ENCODE measurements around the gene TH.

The TH gene

DNA sequence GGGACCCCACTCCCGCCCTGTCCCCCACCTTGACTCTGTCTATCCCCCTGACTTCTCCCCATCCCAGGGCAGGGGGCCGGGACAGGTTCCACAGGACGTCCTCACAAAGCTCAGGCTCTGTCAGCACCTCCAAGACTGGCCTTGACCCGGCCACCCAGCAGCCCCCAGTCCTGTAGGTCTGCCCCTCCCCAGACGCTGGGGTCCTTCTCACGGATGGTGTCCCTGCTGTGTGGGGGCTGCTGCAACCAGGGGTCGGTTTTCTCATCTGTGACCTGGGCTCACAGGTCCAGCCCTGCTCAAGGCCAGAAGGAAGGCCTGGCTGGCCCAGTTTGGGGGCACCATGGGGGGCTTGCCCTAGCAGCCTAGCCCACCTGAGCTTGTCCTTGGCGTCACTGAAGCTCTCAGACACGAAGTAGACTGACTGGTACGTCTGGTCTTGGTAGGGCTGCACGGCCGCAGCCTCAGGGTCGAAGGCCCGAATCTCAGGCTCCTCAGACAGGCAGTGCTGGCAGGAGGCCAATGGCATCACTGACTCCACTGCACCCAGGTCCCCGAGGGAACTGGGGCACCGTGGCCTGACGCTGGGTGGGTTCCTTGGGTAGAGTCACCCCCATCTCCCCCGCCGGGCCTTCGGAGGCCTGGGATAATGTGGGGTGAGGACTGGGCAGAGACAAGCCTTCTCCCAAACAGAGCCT is 6.6 kb downstream of the TH start:
- Histone ChIP-seq H3K36me3 (ENCODE audit: control insufficient read depth, insufficient read depth, low read length) (no peaks in the 10 kb centered on the region), H3K4me1 (ENCODE audit: control insufficient read depth, insufficient read depth, low read length) (no peaks in the 10 kb centered on the region), H3K4me3 (ENCODE audit: low read depth, low read length) (no peak overlapping the region), H3K9ac (ENCODE audit: low read depth, low read length) (no peak overlapping the region), H3K27ac (ENCODE audit: low read depth, low read length) (no peak overlapping the region), H3K9me3 (ENCODE audit: control insufficient read depth, insufficient read depth, low read length) (no peaks in the 10 kb centered on the region), H3K27me3 (ENCODE audit: control insufficient read depth, insufficient read depth, low read length) (no peaks in the 10 kb centered on the region; the same call in 1 of the 2 replicates)

GRCh38 chr11:2164081-2164480 is 7.5 kb downstream of the TH start:
- no peaks in the 10 kb centered on the region for H3K4me1 ChIP-seq (ENCODE audit: control insufficient read depth, insufficient read depth, low read length)
- no peak overlapping the region for H3K27ac ChIP-seq (ENCODE audit: low read depth, low read length)
- no peak overlapping the region for H3K4me3 ChIP-seq (ENCODE audit: low read depth, low read length)
- H3K27me3 ChIP-seq (ENCODE audit: control insufficient read depth, insufficient read depth, low read length), result no peaks in the 10 kb centered on the region; the same call in 1 of the 2 replicates
- no peaks in the 10 kb centered on the region for H3K36me3 ChIP-seq (ENCODE audit: control insufficient read depth, insufficient read depth, low read length)
- no peak overlapping the region for H3K9ac ChIP-seq (ENCODE audit: low read depth, low read length)
- no peaks in the 10 kb centered on the region for H3K9me3 ChIP-seq (ENCODE audit: control insufficient read depth, insufficient read depth, low read length)

- Histone ChIP-seq H3K27ac (ENCODE audit: low read depth, low read length) (no peak overlapping the region), H3K36me3 (ENCODE audit: control insufficient read depth, insufficient read depth, low read length) (no peaks in the 10 kb centered on the region), H3K27me3 (ENCODE audit: control insufficient read depth, insufficient read depth, low read length) (no peaks in the 10 kb centered on the region; the same call in 1 of the 2 replicates), H3K9me3 (ENCODE audit: control insufficient read depth, insufficient read depth, low read length) (no peaks in the 10 kb centered on the region), H3K9ac (ENCODE audit: low read depth, low read length) (no peak overlapping the region), H3K4me1 (ENCODE audit: control insufficient read depth, insufficient read depth, low read length) (no peaks in the 10 kb centered on the region), H3K4me3 (ENCODE audit: low read depth, low read length) (no peak overlapping the region)
Measured at GRCh38 chr11:2163428-2163978, 8.1 kb downstream of the TH start.

DNA sequence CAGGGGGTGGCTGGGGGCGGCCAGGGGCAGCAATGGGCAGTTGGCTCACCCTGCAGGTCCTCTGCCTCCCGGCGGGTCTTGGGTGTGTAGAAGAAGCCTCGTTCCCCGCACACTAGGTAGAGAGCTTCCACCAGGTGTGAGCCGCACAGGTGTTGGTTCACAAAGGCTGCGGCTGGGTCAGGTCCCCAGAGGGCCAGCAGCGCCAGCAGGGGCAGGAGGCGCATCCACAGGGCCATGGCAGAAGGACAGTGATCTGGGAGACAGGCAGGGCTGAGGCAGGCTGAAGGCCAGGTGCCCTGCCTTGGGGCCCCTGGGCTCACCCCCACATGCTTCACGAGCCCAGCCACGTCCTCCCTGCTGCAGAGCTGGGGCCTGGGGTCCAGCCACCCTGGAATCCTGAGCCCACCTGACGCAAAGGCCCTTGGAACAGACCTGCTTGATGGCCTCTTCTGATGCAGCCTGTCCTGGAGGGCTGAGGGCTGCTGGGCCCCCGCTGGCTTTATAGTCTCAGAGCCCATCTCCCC is 10.8 kb downstream of the TH start, which contains the start of gene INS:
TSS of gene INS (minus strand) at position 474 of the 524 bp plus-strand sequence. CDS start at position 236, 238 bp downstream.
- Histone ChIP-seq H3K9me3 (ENCODE audit: control insufficient read depth, insufficient read depth, low read length) (no peaks in the 10 kb centered on the region), H3K4me3 (ENCODE audit: low read depth, low read length) (no peak within 1 kb of the TSS), H3K9ac (ENCODE audit: low read depth, low read length) (no peak within 1 kb of the TSS), H3K27ac (ENCODE audit: low read depth, low read length) (no peak within 1 kb of the TSS), H3K36me3 (ENCODE audit: control insufficient read depth, insufficient read depth, low read length) (no peaks in the 10 kb centered on the region), H3K27me3 (ENCODE audit: control insufficient read depth, insufficient read depth, low read length) (no peaks in the 10 kb centered on the region; the same call in 1 of the 2 replicates), H3K4me1 (ENCODE audit: control insufficient read depth, insufficient read depth, low read length) (no peaks in the 10 kb centered on the region)

- Histone ChIP-seq H3K27ac (ENCODE audit: low read depth, low read length) (no peak overlapping the region), H3K4me1 (ENCODE audit: control insufficient read depth, insufficient read depth, low read length) (no peaks in the 10 kb centered on the region), H3K9me3 (ENCODE audit: control insufficient read depth, insufficient read depth, low read length) (no peaks in the 10 kb centered on the region), H3K36me3 (ENCODE audit: control insufficient read depth, insufficient read depth, low read length) (no peaks in the 10 kb centered on the region), H3K27me3 (ENCODE audit: control insufficient read depth, insufficient read depth, low read length) (no peaks in the 10 kb centered on the region), H3K9ac (ENCODE audit: low read depth, low read length) (no peak overlapping the region), H3K4me3 (ENCODE audit: low read depth, low read length) (no peak overlapping the region)
Measured at GRCh38 chr11:2159536-2160413, 11.8 kb downstream of the TH start.

GRCh38 chr11:2158966-2159365 is 12.6 kb downstream of the TH start:
- no peaks in the 10 kb centered on the region for H3K4me1 ChIP-seq (ENCODE audit: control insufficient read depth, insufficient read depth, low read length)
- H3K9ac ChIP-seq (ENCODE audit: low read depth, low read length), result no peak overlapping the region
- H3K9me3 ChIP-seq (ENCODE audit: control insufficient read depth, insufficient read depth, low read length), result no peaks in the 10 kb centered on the region
- H3K27me3 ChIP-seq (ENCODE audit: control insufficient read depth, insufficient read depth, low read length), result no peaks in the 10 kb centered on the region
- H3K36me3 ChIP-seq (ENCODE audit: control insufficient read depth, insufficient read depth, low read length), result no peaks in the 10 kb centered on the region
- no peak overlapping the region for H3K27ac ChIP-seq (ENCODE audit: low read depth, low read length)
- no peak overlapping the region for H3K4me3 ChIP-seq (ENCODE audit: low read depth, low read length)

DNA sequence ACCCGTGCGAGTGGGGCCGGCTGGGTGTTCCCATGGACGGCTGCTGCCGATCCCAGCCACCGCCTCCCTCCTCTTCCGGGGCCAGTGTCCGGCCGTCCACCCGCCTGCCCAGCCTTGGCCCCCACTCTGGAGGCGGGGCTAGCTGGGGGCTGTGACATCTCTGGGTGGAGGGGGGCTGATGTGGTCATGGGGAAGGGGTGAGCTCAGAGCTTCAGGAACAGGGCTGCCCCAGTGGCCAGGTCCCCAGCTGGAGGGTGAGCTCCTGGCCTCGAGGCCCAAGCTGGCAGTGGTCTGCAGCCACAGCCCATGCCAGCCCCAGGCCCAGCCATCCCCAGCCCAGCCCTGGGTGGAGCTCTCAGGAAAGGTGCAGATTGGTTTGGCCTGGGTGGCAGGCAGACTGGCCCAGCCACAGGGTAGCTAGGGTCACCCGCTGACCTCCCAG is 13.3 kb downstream of the TH start:
- H3K9ac ChIP-seq (ENCODE audit: low read depth, low read length), result no peak overlapping the region
- H3K27ac ChIP-seq (ENCODE audit: low read depth, low read length), result no peak overlapping the region
- H3K4me1 ChIP-seq (ENCODE audit: control insufficient read depth, insufficient read depth, low read length), result no peaks in the 10 kb centered on the region
- H3K36me3 ChIP-seq (ENCODE audit: control insufficient read depth, insufficient read depth, low read length), result no peaks in the 10 kb centered on the region
- no peak overlapping the region for H3K4me3 ChIP-seq (ENCODE audit: low read depth, low read length)
- no peaks in the 10 kb centered on the region for H3K9me3 ChIP-seq (ENCODE audit: control insufficient read depth, insufficient read depth, low read length)
- no peaks in the 10 kb centered on the region for H3K27me3 ChIP-seq (ENCODE audit: control insufficient read depth, insufficient read depth, low read length)

GRCh38 chr11:2157294-2158040 is 14.1 kb downstream of the TH start:
- Histone ChIP-seq H3K9me3 (ENCODE audit: control insufficient read depth, insufficient read depth, low read length) (no peaks in the 10 kb centered on the region), H3K4me3 (ENCODE audit: low read depth, low read length) (no peak overlapping the region), H3K9ac (ENCODE audit: low read depth, low read length) (no peak overlapping the region), H3K36me3 (ENCODE audit: control insufficient read depth, insufficient read depth, low read length) (no peaks in the 10 kb centered on the region), H3K27me3 (ENCODE audit: control insufficient read depth, insufficient read depth, low read length) (no peaks in the 10 kb centered on the region), H3K27ac (ENCODE audit: low read depth, low read length) (no peak overlapping the region), H3K4me1 (ENCODE audit: control insufficient read depth, insufficient read depth, low read length) (no peaks in the 10 kb centered on the region)

- H3K27me3 ChIP-seq (ENCODE audit: control insufficient read depth, insufficient read depth, low read length), result peaks cover 3% of the 10 kb centered on the region; the same call in 1 of the 2 replicates
- H3K4me1 ChIP-seq (ENCODE audit: control insufficient read depth, insufficient read depth, low read length), result peaks cover 3% of the 10 kb centered on the region
- H3K9ac ChIP-seq (ENCODE audit: low read depth, low read length), result no peak overlapping the region
- no peak overlapping the region for H3K27ac ChIP-seq (ENCODE audit: low read depth, low read length)
- H3K36me3 ChIP-seq (ENCODE audit: control insufficient read depth, insufficient read depth, low read length), result no peaks in the 10 kb centered on the region
- no peak overlapping the region for H3K4me3 ChIP-seq (ENCODE audit: low read depth, low read length)
- no peaks in the 10 kb centered on the region for H3K9me3 ChIP-seq (ENCODE audit: control insufficient read depth, insufficient read depth, low read length)
Measured at GRCh38 chr11:2156416-2157182, 15.0 kb downstream of the TH start.

DNA sequence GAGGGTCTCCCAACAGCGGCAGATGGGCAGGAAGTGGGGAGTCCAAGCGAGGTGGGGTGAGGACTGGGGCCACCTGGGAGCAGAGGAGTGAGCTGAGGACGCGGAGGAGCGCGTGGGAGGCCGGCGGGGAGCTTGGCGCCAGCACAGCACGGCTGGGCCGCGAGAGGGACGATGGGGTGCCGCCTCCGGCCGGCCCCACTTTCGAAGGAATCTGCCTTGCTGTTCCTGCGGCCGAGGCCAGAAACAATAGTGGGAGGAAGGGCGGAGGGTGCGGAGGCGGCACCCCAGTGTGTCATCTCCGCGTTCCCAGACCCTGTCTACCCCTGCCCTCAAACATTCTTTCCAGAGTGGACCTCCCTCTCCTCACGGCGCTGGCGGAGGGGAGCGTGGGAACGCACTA is 16.1 kb downstream of the TH start:
- no peak overlapping the region for H3K27ac ChIP-seq (ENCODE audit: low read depth, low read length)
- no peaks in the 10 kb centered on the region for H3K36me3 ChIP-seq (ENCODE audit: control insufficient read depth, insufficient read depth, low read length)
- H3K9ac ChIP-seq (ENCODE audit: low read depth, low read length), result no peak overlapping the region
- H3K27me3 ChIP-seq (ENCODE audit: control insufficient read depth, insufficient read depth, low read length), result peaks cover 12% of the 10 kb centered on the region
- no peaks in the 10 kb centered on the region for H3K9me3 ChIP-seq (ENCODE audit: control insufficient read depth, insufficient read depth, low read length)
- peaks cover 4% of the 10 kb centered on the region for H3K4me1 ChIP-seq (ENCODE audit: control insufficient read depth, insufficient read depth, low read length)
- H3K4me3 ChIP-seq (ENCODE audit: low read depth, low read length), result no peak overlapping the region

All from HUES48 (cell line).